GM21423 (cell line): ENCODE data around the gene MTA1.

Experiments
- ATAC-seq: cut with Tn5 transposase; IDR thresholded peaks from one replicate; pipeline ENCODE4 v1.9.1; 2021; ENCODE audit warnings: mild to moderate bottlenecking, moderate library complexity; ENCODE audit not compliant: unreplicated experiment

MTA1 gene

GRCh38 chr14:105419195-105420091, at the start of gene MTA1:
Gene MTA1 (plus strand): TSS chr14:105419827. CDS start chr14:105420036, 209 bp downstream.
- no peak for ATAC-seq

- ATAC-seq: no peak
Observed at GRCh38 chr14:105374389-105374788, 45.2 kb upstream of the MTA1 start.

DNA sequence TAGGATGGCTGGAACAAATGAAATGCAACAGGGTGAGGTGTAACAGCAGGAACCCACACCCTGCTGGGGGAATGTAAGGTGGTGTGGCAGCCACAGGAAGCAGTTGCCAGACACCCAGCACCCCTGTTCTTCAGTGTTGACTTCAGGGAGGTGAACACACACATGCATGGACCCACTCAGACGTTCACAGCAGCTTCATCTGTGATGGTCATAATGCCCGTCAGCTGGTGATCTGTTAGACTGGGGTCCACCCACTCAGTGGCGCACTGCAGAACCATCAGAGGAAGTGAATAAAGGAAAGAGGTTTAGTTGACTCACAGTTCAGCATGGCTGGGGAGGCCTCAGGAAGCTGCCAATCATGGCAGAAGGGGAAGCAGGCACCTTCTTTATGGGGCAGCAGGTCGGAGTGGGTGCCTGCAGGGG, 44.0 kb upstream of the MTA1 start:
- no peak for ATAC-seq

DNA sequence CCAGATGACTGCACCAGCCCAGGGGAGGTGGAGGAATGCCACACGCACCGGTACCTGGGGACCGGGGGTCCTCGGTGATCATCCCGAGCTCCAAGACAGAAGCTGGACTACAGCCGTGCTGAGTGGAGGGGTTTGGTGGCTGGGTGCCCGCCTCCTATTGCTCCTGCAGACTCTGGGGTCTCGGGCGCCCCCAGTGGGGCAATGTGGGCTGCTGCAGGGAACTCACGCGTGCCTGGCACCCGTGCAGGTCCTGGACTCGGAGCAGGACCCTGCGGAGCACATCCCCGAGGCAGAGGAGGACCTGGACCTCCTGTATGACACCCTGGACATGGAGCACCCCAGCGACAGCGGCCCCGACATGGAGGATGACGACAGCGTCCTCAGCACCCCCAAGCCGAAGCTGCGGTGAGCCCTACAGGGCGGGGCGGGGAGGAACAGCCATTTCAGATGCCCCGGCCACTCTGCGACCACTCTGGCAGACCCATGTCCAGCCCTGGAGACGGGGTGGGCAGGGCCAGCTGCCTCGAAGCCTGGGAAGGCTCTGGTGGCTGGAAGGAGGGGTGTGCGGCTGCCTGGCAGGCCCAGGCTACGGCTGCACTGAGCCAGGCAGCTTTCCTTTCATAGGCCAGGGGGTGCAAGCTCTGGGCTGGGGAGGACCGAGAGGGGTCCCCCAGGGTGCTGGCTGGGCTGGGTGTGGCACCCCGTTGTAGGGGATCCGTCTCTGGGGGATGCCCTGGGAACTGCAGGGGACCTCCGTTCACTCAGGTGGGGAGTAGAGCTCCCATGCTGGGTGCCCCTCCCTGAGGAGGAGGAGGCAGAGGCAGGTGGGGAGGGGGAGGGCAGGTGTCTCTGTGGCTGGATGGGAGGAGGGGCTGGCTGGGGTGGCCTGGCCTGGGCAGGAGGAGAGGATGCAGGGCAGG, 42.8 kb upstream of the MTA1 start:
- no peak for ATAC-seq

GRCh38 chr14:105377555-105378182, 42.0 kb upstream of the MTA1 start:
- no peak for ATAC-seq

DNA sequence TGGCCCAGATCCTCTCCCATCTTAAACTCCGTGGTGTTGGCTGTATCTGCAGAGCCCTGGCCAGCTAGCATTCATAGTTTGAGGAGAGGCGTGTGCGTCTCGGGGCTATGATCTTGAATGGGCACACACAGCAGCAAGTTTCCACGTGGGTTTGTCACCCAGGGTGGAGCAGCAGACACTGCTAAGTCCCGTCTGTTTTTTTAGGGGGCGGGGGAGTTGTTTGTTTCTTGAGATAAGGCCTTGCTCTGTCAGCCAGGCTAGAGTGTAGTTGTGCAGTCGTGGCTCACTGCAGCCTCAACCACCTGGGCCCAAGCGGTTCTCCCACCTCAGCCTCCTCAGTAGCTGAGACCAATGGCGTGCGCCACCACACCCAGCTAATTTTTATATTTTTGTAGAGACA, 41.4 kb upstream of the MTA1 start:
- ATAC-seq: no peak

GRCh38 chr14:105378873-105379685, 40.5 kb upstream of the MTA1 start:
- ATAC-seq: no peak

GRCh38 chr14:105379946-105380345, 39.7 kb upstream of the MTA1 start:
- ATAC-seq: no peak

- ATAC-seq: no peak
Observed at GRCh38 chr14:105380756-105381155, 38.9 kb upstream of the MTA1 start.

DNA sequence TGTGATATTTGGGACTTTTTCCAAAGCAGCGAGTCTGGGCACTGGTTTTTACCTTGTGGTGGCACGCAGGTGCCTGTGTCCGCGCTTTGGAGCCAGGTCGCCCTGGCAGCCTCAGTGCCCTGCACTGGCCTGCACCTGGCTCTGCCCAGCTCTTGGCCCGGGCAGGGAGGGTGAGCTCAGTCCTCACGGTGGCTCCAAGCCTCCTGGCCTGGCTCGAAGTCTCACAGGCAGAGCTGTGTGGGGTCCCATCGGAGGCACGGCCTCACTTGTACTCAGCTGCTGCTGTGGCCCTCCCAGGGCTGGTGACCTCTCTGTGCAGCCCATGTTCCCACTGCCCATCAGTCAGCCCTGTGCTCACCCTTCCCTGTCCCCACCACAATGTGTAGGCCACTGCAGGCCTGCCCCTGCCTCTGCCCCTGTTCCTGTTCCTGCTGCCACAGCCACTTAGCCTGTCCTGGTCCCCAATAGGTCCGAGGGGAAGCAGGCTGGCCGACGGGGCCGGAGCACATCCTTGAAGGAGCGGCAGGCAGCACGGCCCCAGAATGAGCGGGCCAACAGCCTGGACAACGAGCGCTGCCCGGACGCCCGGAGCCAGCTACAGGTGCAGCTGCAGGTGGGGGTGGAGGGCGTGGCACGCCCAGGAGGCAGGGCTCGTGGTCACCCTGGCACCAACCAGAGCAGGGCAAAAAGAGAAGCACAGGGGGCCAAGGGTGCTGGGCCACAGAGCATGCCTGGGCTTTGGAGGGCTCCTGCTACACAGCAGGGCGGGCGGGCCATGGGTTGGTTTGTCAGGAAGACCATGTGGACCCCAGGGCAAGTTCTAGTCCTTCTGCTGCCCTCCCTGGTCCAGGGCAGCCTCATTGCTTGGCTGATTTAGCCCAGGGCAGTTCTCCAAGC, 37.9 kb upstream of the MTA1 start:
- no peak for ATAC-seq

DNA sequence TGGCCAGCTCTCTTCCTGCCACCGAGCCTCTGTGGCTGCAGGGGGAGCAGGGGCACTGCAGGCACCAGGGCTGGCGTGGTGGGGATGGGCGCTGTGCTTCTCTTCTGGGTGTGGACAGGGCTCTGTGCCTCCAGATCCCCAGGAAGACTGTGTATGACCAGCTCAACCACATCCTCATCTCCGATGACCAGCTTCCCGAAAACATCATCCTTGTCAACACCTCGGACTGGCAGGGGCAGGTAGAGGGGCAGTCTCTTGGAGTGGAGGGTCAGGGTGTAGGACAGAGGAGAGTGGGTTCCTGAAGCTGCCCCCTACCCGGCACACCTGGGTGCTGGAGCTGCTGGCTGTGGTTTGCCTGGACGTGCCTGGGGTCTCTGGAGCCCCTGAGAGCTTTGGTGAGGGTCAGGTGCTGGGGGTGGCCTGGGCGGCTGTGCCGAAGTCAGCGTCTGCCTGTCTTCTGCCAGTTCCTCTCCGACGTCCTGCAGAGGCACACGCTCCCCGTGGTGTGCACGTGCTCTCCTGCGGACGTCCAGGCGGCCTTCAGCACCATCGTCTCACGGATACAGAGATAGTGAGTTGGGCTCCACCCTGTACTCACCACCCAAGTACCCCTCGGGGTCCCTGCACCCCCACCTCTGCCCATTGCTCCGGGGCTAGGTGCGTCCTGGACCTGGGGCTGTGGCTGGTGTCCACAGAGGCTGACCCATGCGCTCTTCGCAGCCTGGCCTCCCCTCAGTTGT, 37.1 kb upstream of the MTA1 start:
- ATAC-seq: no peak

GRCh38 chr14:105383083-105383730, 36.4 kb upstream of the MTA1 start:
- ATAC-seq: no peak

DNA sequence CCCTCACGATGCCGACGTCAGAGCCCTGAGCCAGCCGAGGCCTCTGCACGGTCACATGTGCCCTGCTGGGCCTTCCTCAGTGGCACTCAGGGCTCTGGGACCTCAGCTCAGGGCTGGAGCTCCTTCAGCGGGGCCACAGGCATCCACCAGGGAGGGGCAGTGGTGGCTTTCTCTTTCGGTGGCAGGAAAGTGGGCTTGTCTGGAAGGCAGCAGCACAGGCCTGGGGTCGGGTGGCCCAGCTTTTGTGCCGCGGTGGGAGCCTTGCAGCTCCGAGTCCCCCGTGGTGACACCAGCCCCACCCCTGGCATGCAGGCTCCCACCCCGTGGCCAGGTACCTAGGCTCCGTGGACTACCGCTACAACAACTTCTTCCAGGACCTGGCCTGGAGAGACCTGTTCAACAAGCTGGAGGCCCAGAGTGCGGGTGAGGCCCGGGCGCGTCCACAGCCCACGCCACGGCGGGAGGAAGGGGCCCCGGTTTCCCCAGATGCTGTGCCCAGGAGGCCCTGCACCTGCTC, 35.5 kb upstream of the MTA1 start:
- ATAC-seq: no peak

- ATAC-seq: no peak
Observed at GRCh38 chr14:105384605-105385321, 34.9 kb upstream of the MTA1 start.

GRCh38 chr14:105385322-105385637, 34.3 kb upstream of the MTA1 start:
- ATAC-seq: no peak

DNA sequence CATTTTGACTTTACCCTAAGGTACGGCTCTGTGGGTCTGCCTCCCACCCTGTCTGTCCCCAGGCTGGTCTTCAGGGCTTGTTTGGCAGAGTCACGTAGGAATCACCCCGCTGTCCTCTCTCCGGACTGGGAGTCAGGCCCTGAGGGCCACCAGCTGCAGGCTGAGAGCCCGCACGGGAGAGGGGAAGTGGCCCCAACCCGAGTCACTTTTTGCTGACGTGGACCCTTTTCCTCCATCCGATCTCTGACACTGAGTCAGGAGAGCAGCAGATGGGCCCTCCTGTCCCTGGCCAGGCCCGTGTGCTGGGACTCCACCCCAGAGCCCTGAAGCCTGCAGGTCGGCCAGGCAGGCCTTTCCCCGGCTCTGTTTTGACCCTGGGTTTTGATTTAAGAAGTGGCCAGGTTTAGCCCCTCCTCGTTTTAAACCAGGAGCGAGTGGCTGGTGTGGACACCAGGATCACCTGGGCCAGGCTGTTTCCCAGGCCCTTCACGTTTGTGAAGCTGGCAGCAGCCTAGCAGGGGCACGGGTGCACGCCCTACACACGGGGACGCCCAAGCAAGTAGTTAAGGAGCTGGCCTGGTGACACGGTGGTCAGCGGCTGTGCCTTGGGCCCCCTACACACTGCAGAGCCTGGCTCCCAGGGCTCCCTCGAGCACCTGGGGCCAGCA, 33.8 kb upstream of the MTA1 start:
- no peak for ATAC-seq
